Fibroblast of lung (primary cell): ENCODE results near the gene ARMH1. TPM values are rescaled to one million over a fixed set of nuclear protein-coding genes. Genes with fewer than 3 reads are reported as not detected.
A peak's percentile ranks its signal among the peaks of the same experiment; 100 is the strongest.

ENCODE experiments used
- DNase-seq, 2 donors: peaks; one replicate each; pipeline versions ENCODE4 v3.0.0 to v3.0.0-alpha.2; 2010; ENCODE audit warnings: low read depth in 2 of 2
- H2AFZ ChIP-seq: 2 replicates; pipeline ENCODE4 v1.5.1; 2012; ENCODE audit warnings: low read length, control low read depth, inconsistent platforms
- H3K27ac ChIP-seq: 2 replicates; pipeline ENCODE4 v1.5.1; 2011; ENCODE audit warnings: low read length, control low read depth; ENCODE audit not compliant: insufficient read depth
- H3K27me3 ChIP-seq: 2 replicates; pipeline ENCODE4 v1.5.1; 2011; ENCODE audit warnings: mild to moderate bottlenecking, low read length; ENCODE audit not compliant: control insufficient read depth, insufficient read depth
- H3K36me3 ChIP-seq: 2 replicates; pipeline ENCODE4 v1.5.1; 2011; ENCODE audit warnings: low read length; ENCODE audit not compliant: control insufficient read depth, insufficient read depth
- H3K4me1 ChIP-seq: 2 replicates; pipeline ENCODE4 v1.5.1; 2011; ENCODE audit warnings: low read length; ENCODE audit not compliant: control insufficient read depth, insufficient read depth; ENCODE audit errors: extremely low read depth
- H3K4me2 ChIP-seq: 2 replicates; pipeline ENCODE4 v1.5.1; 2011; ENCODE audit warnings: low read length, control low read depth; ENCODE audit not compliant: insufficient read depth; ENCODE audit errors: extremely low read depth
- H3K4me3 ChIP-seq, 4 experiments: fragments of 200-600 bp in 1 of 4; sonication (generic) in 1 of 4; replicated peaks in 1 of 4; 2 replicates each; pipeline ENCODE4 v1.5.1; 2011 to 2016; ENCODE audit warnings: low read length in 4 of 4, low read depth in 3 of 4, mild to moderate bottlenecking in 3 of 4, control low read depth in 2 of 4, inconsistent platforms in 1 of 4, mixed read lengths in 1 of 4; ENCODE audit not compliant: insufficient read depth in 1 of 4; ENCODE audit errors: control extremely low read depth in 1 of 4
- H3K79me2 ChIP-seq: 2 replicates; pipeline ENCODE4 v1.5.1; 2012; ENCODE audit warnings: mild to moderate bottlenecking, low read length, inconsistent platforms; ENCODE audit not compliant: control insufficient read depth, insufficient read depth
- H3K9ac ChIP-seq: 2 replicates; pipeline ENCODE4 v1.5.1; 2011; ENCODE audit warnings: mild to moderate bottlenecking, low read length, control low read depth; ENCODE audit not compliant: insufficient read depth
- H3K9me3 ChIP-seq: 2 replicates; pipeline ENCODE4 v1.5.1; 2012; ENCODE audit warnings: low read depth, low read length; ENCODE audit not compliant: control insufficient read depth, insufficient read depth
- H4K20me1 ChIP-seq: 2 replicates; pipeline ENCODE4 v1.5.1; 2011; ENCODE audit warnings: low read length; ENCODE audit not compliant: control insufficient read depth, insufficient read depth; ENCODE audit errors: extremely low read depth
- EZH2 ChIP-seq: IDR thresholded peaks from 2 replicates; pipeline ENCODE4 v1.5.1; 2012; ENCODE audit warnings: low read length, control low read depth, mild to moderate bottlenecking; ENCODE audit errors: missing control alignments
- polyA plus RNA-seq, 2 donors: library from polyadenylated mRNA; depleted of rRNA in 1 of 2; stranded (reverse) in 1 of 2; unstranded in 1 of 2; fragments of >200 nt; gene quantifications; 2 replicates each; pipeline ENCODE4 v1.2.1, GENCODE V29; 2011 to 2012; ENCODE audit warnings: missing spikeins in 1 of 2
- total RNA-seq: library from RNA; depleted of rRNA; stranded (reverse); fragments of >200 nt; gene quantifications from 2 replicates; pipeline ENCODE4 v1.2.1, GENCODE V29; 2014
- TF ChIP-seq, protein P1 (sequence below), 2 donors: IDR thresholded peaks in 1 of 2; conservative IDR thresholded peaks in 1 of 2; 1 replicate in 1 of 2; 2 replicates in 1 of 2; pipeline ENCODE4 v1.5.1; 2011 to 2012; ENCODE audit warnings: low read length in 2 of 2, control low read depth in 1 of 2, inconsistent platforms in 1 of 2, low read depth in 1 of 2, mild to moderate bottlenecking in 1 of 2

ARMH1 gene
- total and polyA plus RNA-seq, 2 donors (not counting 1 experiment from before 2014, with no cell fraction given) = 2.4 to 6.4 TPM

GRCh38 chr1:44713321-44713781 is 38.8 kb downstream of the ARMH1 start:
- Histone ChIP-seq H3K27ac (no peak overlapping the region), H3K4me3 (no peak overlapping the region), H3K9me3 (no peaks in the 10 kb centered on the region), H3K36me3 (no peaks in the 10 kb centered on the region), H3K79me2 (no peaks in the 10 kb centered on the region), H2AFZ (no peak overlapping the region), H3K9ac (no peak overlapping the region), H4K20me1 (no peaks in the 10 kb centered on the region), H3K4me2 (no peak overlapping the region), H3K4me1 (peaks cover 3% of the 10 kb centered on the region), H3K27me3 (no peaks in the 10 kb centered on the region)
- no peak for DNase-seq
- TF ChIP-seq, protein P1, sequence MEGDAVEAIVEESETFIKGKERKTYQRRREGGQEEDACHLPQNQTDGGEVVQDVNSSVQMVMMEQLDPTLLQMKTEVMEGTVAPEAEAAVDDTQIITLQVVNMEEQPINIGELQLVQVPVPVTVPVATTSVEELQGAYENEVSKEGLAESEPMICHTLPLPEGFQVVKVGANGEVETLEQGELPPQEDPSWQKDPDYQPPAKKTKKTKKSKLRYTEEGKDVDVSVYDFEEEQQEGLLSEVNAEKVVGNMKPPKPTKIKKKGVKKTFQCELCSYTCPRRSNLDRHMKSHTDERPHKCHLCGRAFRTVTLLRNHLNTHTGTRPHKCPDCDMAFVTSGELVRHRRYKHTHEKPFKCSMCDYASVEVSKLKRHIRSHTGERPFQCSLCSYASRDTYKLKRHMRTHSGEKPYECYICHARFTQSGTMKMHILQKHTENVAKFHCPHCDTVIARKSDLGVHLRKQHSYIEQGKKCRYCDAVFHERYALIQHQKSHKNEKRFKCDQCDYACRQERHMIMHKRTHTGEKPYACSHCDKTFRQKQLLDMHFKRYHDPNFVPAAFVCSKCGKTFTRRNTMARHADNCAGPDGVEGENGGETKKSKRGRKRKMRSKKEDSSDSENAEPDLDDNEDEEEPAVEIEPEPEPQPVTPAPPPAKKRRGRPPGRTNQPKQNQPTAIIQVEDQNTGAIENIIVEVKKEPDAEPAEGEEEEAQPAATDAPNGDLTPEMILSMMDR (conservative IDR thresholded peaks at IDR 0.05 in 1 of 2, IDR thresholded peaks at IDR 0.05 in 1 of 2; ENCODE audit: low read depth in 1 of 2, low read length in 2 of 2) = no peak
- TF ChIP-seq EZH2 = no peak

GRCh38 chr1:44714532-44714931 is 40.0 kb downstream of the ARMH1 start:
- TF ChIP-seq, protein P1 (conservative IDR thresholded peaks at IDR 0.05 in 1 of 2, IDR thresholded peaks at IDR 0.05 in 1 of 2; ENCODE audit: low read depth in 1 of 2, low read length in 2 of 2) = no peak
- TF ChIP-seq EZH2 = no peak
- Histone ChIP-seq H3K4me1 (no peaks in the 10 kb centered on the region), H2AFZ (peak overlapping the region; percentile 71), H3K27me3 (no peaks in the 10 kb centered on the region), H3K9me3 (no peaks in the 10 kb centered on the region), H3K79me2 (no peaks in the 10 kb centered on the region), H3K4me3 (no peak overlapping the region), H3K9ac (no peak overlapping the region), H3K36me3 (no peaks in the 10 kb centered on the region), H3K27ac (no peak overlapping the region), H3K4me2 (no peak overlapping the region), H4K20me1 (no peaks in the 10 kb centered on the region)
- DNase-seq = no peak

GRCh38 chr1:44714944-44715571 is 40.5 kb downstream of the ARMH1 start:
- H3K4me1 ChIP-seq = no peaks in the 10 kb centered on the region
- H3K9ac ChIP-seq = no peak overlapping the region
- no peaks in the 10 kb centered on the region for H3K36me3 ChIP-seq
- no peak overlapping the region for H3K4me3 ChIP-seq
- no peaks in the 10 kb centered on the region for H3K27me3 ChIP-seq
- TF ChIP-seq EZH2 = no peak
- TF ChIP-seq, protein P1 (conservative IDR thresholded peaks at IDR 0.05 in 1 of 2, IDR thresholded peaks at IDR 0.05 in 1 of 2; ENCODE audit: low read depth in 1 of 2, low read length in 2 of 2) = peak; percentile 94 to 97
- no peaks in the 10 kb centered on the region for H4K20me1 ChIP-seq
- DNase-seq = peak; percentile 56 to 80
- H2AFZ ChIP-seq = peak overlapping the region; percentile 71
- no peak overlapping the region for H3K27ac ChIP-seq
- H3K4me2 ChIP-seq = no peak overlapping the region
- H3K79me2 ChIP-seq = no peaks in the 10 kb centered on the region
- no peaks in the 10 kb centered on the region for H3K9me3 ChIP-seq
